Measurements from ENCODE around the gene DPY19L3.

DPY19L3 gene

GRCh38 chr19:32522967-32523366 is 117.4 kb downstream of the DPY19L3 start:
- no peak for DNase-seq

DNA sequence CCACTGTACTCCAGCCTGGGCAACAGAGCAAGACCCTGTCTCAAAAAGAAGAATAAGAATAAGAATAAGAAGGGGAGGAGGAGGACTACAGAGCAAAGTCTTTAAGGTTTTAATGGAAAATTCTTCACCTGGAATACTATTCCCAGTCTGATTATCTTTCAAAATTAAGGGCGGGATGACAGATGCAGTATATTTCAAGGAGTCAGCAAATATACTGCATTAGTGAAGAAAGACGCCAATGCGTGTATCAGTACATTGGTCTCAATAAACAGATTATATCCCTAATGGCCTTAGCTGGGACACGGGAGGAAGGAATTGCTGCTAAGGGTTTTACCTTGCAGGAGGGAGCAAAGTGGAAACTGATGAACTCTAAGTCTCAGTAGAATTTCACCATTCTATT is 121.3 kb downstream of the DPY19L3 start:
- no peak for DNase-seq

DNA sequence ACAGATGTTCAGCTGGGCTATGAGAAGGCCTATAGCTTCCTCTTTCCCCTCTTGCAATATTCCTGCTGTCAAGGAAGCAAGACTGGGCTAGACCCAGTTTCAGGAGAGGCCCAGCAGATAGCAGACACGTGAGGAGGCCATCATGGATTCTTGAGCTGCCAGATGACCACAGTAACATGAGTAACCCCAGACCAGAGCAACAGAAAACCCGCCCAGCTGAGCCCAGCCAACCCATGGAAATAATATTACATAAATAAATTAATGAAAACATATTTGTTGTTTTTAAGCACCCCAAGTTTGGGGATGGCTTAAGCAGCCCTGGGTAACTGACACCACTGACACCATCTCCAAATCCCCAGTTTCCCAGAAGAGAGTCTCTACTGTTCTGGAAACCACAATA is 125.2 kb downstream of the DPY19L3 start:
- no peak for DNase-seq

- DNase-seq = no peak
These were observed 126.7 kb downstream of the DPY19L3 start for GRCh38 chr19:32532233-32532632.
